ENCODE measurements around the gene CEP152. TPM values are rescaled to one million over a fixed set of nuclear protein-coding genes. Genes with fewer than 3 reads are reported as not detected.

CEP152 gene
- total RNA-seq, 2 donors from 2014 or later = 3.3 to 6.5 TPM

DNA sequence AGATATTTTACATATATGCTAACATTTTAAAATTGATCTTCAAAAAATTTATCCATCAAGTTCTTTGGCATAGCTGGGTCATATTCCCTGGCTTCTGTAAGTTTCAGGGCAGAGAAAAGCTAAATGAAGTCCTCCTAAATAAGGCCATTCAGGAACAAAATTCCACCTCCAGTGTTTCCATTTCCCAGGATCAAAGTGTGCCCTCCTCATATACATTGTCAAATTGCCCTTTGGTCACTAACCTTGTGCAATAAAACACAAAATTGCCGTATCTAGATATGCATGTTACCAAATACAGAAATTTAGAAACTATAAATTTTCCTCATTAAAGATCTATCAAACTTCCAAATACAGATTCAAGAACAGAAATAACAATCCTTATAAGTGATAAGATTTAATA lies 10.6 kb downstream of the CEP152 start:
- no peak overlapping the region for H3K27ac ChIP-seq

DNA sequence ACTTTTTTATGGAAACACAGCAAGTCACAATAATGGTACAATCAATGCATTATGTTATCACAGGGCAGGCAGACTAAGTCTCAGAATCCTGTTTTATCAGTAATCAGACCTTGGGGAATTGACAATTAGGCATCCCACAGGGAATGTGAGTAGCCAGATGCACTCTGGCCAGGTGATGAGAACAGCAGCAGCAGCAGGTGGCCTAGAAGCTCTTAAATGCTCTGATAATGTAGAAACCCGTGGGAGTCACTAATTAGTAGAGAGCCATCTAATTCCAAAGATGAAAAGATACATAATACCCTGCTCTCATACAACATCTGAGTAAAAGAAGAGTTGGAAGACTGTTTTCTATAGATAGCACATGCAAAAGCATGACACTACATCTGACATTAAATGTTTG lies 12.6 kb downstream of the CEP152 start:
- TF ChIP-seq, protein P1, sequence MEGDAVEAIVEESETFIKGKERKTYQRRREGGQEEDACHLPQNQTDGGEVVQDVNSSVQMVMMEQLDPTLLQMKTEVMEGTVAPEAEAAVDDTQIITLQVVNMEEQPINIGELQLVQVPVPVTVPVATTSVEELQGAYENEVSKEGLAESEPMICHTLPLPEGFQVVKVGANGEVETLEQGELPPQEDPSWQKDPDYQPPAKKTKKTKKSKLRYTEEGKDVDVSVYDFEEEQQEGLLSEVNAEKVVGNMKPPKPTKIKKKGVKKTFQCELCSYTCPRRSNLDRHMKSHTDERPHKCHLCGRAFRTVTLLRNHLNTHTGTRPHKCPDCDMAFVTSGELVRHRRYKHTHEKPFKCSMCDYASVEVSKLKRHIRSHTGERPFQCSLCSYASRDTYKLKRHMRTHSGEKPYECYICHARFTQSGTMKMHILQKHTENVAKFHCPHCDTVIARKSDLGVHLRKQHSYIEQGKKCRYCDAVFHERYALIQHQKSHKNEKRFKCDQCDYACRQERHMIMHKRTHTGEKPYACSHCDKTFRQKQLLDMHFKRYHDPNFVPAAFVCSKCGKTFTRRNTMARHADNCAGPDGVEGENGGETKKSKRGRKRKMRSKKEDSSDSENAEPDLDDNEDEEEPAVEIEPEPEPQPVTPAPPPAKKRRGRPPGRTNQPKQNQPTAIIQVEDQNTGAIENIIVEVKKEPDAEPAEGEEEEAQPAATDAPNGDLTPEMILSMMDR (IDR thresholded peaks at IDR 0.05) = no peak
- Histone ChIP-seq H3K9me3 (no peaks in the 10 kb centered on the region), H3K27ac (no peak overlapping the region), H3K36me3 (no peaks in the 10 kb centered on the region), H3K4me3 (no peak overlapping the region), H3K27me3 (replicated peaks; ENCODE audit: insufficient read depth) (no peaks in the 10 kb centered on the region), H3K4me1 (ENCODE audit: control insufficient read depth in 1 of 2, low read depth in 2 of 2) (no peaks in the 10 kb centered on the region)
- ATAC-seq (ENCODE audit: insufficient number of reproducible peaks, low FRiP score, low read depth) (no peak), DNase-seq (ENCODE audit: low spot score) (no peak)

More for the DNA sequence above, 10.6 kb downstream of the CEP152 start:
- DNase-seq (ENCODE audit: low spot score) (no peak), ATAC-seq (ENCODE audit: insufficient number of reproducible peaks, low FRiP score, low read depth) (no peak)
- Histone ChIP-seq H3K9me3 (no peaks in the 10 kb centered on the region), H3K36me3 (no peaks in the 10 kb centered on the region), H3K4me1 (ENCODE audit: control insufficient read depth in 1 of 2, low read depth in 2 of 2) (no peaks in the 10 kb centered on the region), H3K27me3 (replicated peaks; ENCODE audit: insufficient read depth) (no peaks in the 10 kb centered on the region), H3K4me3 (no peak overlapping the region)
- TF ChIP-seq, protein P1 (IDR thresholded peaks at IDR 0.05) = no peak

DNA sequence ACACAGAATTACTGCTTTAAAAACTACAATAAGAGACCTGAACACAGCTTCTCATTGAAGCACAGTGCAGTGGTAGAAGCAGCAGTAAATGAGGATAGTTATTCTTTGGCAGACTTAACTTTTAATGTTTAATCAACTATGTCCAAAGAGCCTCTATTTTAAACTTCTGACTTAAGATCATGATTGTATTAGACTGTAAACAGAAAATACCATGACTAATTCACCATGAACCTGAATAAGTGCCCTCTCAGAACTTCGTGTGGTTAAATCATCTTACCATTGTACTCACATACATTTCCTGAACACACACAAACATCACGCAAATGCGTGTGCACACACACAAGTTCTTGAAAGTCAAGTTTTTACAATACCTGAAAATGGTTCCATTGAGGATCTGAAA lies 13.9 kb downstream of the CEP152 start:
- ATAC-seq (ENCODE audit: insufficient number of reproducible peaks, low FRiP score, low read depth) (no peak), DNase-seq (ENCODE audit: low spot score) (no peak)
- Histone ChIP-seq H3K4me3 (no peak overlapping the region), H3K9me3 (no peaks in the 10 kb centered on the region), H3K27ac (no peak overlapping the region), H3K4me1 (ENCODE audit: control insufficient read depth in 1 of 2, low read depth in 2 of 2) (no peaks in the 10 kb centered on the region), H3K27me3 (replicated peaks; ENCODE audit: insufficient read depth) (no peaks in the 10 kb centered on the region), H3K36me3 (no peaks in the 10 kb centered on the region)
- TF ChIP-seq, protein P1 (IDR thresholded peaks at IDR 0.05) = no peak

DNA sequence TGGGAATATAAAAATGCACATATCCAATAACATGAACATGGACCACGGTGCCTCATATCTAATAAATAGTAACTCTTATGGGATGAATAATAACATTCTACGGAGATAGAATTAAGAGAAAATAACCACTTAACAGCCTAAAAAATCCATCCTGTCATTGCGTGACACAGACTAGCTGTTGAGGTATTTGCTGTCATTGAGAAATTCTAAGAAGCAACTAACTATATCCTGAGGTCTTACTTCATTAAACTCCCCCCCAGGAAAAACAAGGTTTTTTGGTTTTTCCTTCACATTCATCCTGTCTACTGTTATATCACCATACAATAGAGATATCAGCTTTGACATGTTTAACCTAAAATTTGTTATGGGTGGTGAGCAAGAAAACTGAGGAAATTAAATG lies 14.3 kb downstream of the CEP152 start:
- no peak for DNase-seq (ENCODE audit: low spot score)
- H3K4me1 ChIP-seq (ENCODE audit: control insufficient read depth in 1 of 2, low read depth in 2 of 2) = no peaks in the 10 kb centered on the region
- no peak overlapping the region for H3K27ac ChIP-seq
- ATAC-seq (ENCODE audit: insufficient number of reproducible peaks, low FRiP score, low read depth) = no peak
- no peaks in the 10 kb centered on the region for H3K36me3 ChIP-seq
- H3K9me3 ChIP-seq = no peaks in the 10 kb centered on the region
- no peak overlapping the region for H3K4me3 ChIP-seq
- TF ChIP-seq, protein P1 (IDR thresholded peaks at IDR 0.05) = no peak
- H3K27me3 ChIP-seq (replicated peaks; ENCODE audit: insufficient read depth) = no peaks in the 10 kb centered on the region

DNA sequence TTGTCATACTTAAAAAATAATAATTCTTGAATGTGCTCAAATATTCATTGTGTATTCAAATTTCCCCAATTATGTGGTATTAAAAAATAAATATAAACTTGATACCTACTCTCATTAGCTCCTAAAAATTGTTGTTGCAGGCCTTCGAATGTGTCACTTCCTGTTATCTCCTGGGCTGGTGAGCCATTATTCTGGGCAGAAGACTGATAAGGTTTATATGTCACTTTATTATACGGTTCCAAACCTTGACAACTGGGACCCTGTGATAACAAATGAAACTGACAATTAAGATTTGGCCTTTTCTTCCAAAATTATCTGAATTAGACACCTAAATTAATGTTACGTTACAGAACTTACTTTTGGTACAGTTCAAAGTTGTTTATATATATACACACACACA lies 15.0 kb downstream of the CEP152 start:
- H3K4me1 ChIP-seq (ENCODE audit: control insufficient read depth in 1 of 2, low read depth in 2 of 2) = no peaks in the 10 kb centered on the region
- TF ChIP-seq, protein P1 (IDR thresholded peaks at IDR 0.05) = no peak
- no peaks in the 10 kb centered on the region for H3K9me3 ChIP-seq
- no peak for ATAC-seq (ENCODE audit: insufficient number of reproducible peaks, low FRiP score, low read depth)
- no peaks in the 10 kb centered on the region for H3K36me3 ChIP-seq
- no peak overlapping the region for H3K27ac ChIP-seq
- no peak for DNase-seq (ENCODE audit: low spot score)
- no peaks in the 10 kb centered on the region for H3K27me3 ChIP-seq (replicated peaks; ENCODE audit: insufficient read depth)
- no peak overlapping the region for H3K4me3 ChIP-seq
